DND-41 (cell line): Measurements from ENCODE around the gene DEPDC4.

ENCODE experiments used
- EZH2 ChIP-seq: IDR thresholded peaks from 3 replicates; pipeline ENCODE4 v1.6.1; 2012; ENCODE audit warnings: borderline replicate concordance, low read depth, mild to moderate bottlenecking, moderate library complexity, low read length, inconsistent platforms; ENCODE audit not compliant: severe bottlenecking
- TF ChIP-seq, protein P1 (sequence below): IDR thresholded peaks from 2 replicates; pipeline ENCODE4 v1.5.1; 2012; ENCODE audit warnings: borderline replicate concordance, low read length, moderate library complexity, mild to moderate bottlenecking; ENCODE audit not compliant: poor library complexity, severe bottlenecking; ENCODE audit errors: extremely low read depth

DNA sequence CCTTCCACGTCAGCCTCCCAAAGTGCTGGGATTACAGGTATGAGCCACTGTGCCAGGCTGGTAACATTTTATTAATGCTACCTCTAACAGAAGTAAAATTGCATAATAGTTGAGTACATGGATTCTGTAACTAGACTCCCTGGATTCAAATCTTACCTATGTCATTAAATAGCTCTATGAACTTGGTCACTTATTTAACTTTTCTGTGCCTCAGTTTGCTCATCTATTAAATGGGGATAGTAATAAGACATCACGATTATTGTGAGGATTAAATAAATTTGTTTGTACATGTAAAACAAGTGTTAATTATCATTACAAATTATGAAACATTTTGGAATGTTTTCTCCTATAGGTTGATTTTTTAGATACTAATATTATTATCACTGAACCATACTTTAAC is 59.6 kb downstream of the DEPDC4 start:
- TF ChIP-seq, protein P1, sequence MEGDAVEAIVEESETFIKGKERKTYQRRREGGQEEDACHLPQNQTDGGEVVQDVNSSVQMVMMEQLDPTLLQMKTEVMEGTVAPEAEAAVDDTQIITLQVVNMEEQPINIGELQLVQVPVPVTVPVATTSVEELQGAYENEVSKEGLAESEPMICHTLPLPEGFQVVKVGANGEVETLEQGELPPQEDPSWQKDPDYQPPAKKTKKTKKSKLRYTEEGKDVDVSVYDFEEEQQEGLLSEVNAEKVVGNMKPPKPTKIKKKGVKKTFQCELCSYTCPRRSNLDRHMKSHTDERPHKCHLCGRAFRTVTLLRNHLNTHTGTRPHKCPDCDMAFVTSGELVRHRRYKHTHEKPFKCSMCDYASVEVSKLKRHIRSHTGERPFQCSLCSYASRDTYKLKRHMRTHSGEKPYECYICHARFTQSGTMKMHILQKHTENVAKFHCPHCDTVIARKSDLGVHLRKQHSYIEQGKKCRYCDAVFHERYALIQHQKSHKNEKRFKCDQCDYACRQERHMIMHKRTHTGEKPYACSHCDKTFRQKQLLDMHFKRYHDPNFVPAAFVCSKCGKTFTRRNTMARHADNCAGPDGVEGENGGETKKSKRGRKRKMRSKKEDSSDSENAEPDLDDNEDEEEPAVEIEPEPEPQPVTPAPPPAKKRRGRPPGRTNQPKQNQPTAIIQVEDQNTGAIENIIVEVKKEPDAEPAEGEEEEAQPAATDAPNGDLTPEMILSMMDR = no peak
- no peak for TF ChIP-seq EZH2
